ENCODE data around the gene DIDO1. TPM values are rescaled to one million over a fixed set of nuclear protein-coding genes. Genes with fewer than 3 reads are reported as not detected.
A peak's percentile ranks its signal among the peaks of the same experiment; 100 is the strongest.

The DIDO1 gene
- total RNA-seq, 1 donor from 2014 or later = 41.6 TPM

DNA sequence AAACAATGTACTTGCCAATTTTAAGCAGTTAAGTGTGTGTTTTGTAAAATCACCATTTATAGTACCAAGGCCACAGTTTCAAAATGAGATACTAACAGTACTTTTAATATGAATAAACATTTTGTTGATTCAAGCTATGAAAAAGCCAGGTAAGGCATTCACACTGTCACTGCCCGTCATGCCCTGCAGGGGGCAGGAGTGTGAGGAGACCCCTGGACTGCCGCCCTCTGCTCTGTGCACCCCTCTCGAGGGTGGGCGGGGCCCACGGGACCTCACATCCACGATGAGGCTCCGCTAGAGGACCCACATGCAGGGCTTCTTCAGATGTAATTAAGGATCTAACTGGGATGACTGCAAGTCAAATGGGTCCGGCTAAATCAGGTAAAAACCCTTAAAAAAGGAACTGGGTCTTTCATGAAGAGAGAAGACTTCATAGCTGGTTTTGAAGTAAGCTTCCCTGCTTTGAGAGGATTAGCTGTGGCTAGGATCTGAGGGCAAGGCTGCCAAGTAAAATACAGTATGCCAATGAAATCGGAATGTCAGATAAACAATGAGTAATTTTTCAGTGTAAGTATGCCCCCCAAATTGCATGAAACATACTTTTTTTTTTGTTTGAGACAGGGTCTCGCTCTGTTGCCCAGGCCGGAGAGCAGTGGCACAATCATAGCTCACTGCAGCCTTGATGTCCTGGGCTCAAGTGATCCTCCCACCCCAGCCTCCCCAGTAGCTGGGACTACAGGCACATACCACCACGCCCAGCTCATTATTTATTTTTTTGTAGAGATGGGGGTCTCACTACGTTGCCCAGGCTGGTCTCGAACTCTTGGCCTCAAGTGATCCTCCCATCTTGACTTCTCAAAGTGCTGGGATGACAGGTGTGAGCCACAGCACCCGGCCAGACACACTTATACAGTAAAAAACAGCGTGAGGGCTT, 18.7 kb downstream of the DIDO1 start:
- TF ChIP-seq CTCF (IDR thresholded peaks at IDR 0.05) = peak; percentile 72

GRCh38 chr20:62906647-62907375, 19.5 kb downstream of the DIDO1 start:
- H3K27ac Mint-ChIP-seq (ENCODE audit: unreplicated experiment) = no peak overlapping the region

More for the DNA sequence above, 18.7 kb downstream of the DIDO1 start:
- Mint-ChIP-seq H3K27ac (ENCODE audit: unreplicated experiment) (peak overlapping the region; percentile 63), H3K9me3 (ENCODE audit: low read depth) (no peaks in the 10 kb centered on the region), H3K4me1 (ENCODE audit: low read depth) (peaks cover 7% of the 10 kb centered on the region), H3K4me3 (ENCODE audit: unreplicated experiment) (no peak overlapping the region), H3K36me3 (ENCODE audit: low read depth) (peaks cover 50% of the 10 kb centered on the region), H3K27me3 (ENCODE audit: low read depth) (no peaks in the 10 kb centered on the region)
- DNase-seq (ENCODE audit: low spot score) = no peak

DNA sequence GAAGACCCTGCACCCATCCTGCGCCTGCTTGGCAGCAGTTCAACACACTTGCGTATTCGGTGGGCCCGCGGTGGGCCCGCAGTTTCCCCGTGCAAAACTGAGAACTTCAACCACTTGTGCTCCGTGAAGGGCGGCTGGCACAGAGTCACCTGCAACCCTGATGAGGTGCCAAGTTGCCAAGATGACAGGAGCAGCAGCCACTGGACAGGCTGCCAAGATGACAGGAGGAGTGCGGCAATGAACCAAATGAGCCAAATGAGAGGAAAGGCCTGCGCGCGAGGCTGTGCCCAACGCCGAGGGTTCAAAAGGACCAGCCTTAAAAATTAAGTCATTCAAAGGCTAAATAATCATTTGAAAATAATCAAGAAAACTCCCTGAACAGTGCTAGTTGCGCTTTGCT, 20.1 kb downstream of the DIDO1 start:
- no peak for TF ChIP-seq CTCF (IDR thresholded peaks at IDR 0.05)
- Mint-ChIP-seq H3K27me3 (ENCODE audit: low read depth) (no peaks in the 10 kb centered on the region), H3K36me3 (ENCODE audit: low read depth) (peaks cover 55% of the 10 kb centered on the region), H3K4me1 (ENCODE audit: low read depth) (peaks cover 7% of the 10 kb centered on the region), H3K27ac (ENCODE audit: unreplicated experiment) (no peak overlapping the region), H3K9me3 (ENCODE audit: low read depth) (no peaks in the 10 kb centered on the region), H3K4me3 (ENCODE audit: unreplicated experiment) (no peak overlapping the region)
- no peak for DNase-seq (ENCODE audit: low spot score)

More at GRCh38 chr20:62906647-62907375, 19.5 kb downstream of the DIDO1 start:
- no peak for TF ChIP-seq CTCF (IDR thresholded peaks at IDR 0.05)
- H3K4me1 Mint-ChIP-seq (ENCODE audit: low read depth) = peaks cover 7% of the 10 kb centered on the region
- H3K36me3 Mint-ChIP-seq (ENCODE audit: low read depth) = peaks cover 55% of the 10 kb centered on the region
- no peak for DNase-seq (ENCODE audit: low spot score)
- H3K9me3 Mint-ChIP-seq (ENCODE audit: low read depth) = no peaks in the 10 kb centered on the region
- no peak overlapping the region for H3K4me3 Mint-ChIP-seq (ENCODE audit: unreplicated experiment)
- no peaks in the 10 kb centered on the region for H3K27me3 Mint-ChIP-seq (ENCODE audit: low read depth)

DNA sequence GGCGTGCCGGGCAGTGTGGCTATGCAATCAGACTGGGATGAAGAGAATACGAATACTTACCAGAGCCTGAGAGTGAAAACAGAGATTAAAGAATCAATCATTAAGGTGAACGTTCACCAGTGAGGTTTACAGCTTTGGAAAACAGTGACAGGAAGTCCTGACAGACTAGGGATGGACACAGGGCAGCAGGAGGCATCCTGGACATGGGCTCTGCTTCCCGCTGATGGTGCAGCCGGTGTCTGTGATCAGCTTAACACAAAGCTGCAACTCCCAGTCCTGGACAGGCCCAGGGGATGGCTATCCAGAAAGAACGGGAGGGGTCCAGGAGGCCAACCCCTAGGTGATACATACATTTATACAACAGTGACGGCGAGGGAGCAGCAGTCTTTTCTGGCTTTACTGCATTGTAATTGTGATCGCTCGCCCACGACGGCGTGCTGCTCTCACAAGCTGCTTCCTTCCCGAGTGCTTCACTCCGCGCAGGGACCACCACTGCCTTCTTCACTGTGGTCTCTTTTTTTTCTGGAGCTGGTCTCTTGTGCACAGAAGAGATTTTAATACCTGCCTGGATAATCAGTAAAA, 20.7 kb downstream of the DIDO1 start:
- H3K27ac Mint-ChIP-seq (ENCODE audit: unreplicated experiment) = no peak overlapping the region
- DNase-seq (ENCODE audit: low spot score) = no peak
- TF ChIP-seq CTCF (IDR thresholded peaks at IDR 0.05) = no peak
- H3K4me3 Mint-ChIP-seq (ENCODE audit: unreplicated experiment) = no peak overlapping the region
- no peaks in the 10 kb centered on the region for H3K9me3 Mint-ChIP-seq (ENCODE audit: low read depth)
- H3K27me3 Mint-ChIP-seq (ENCODE audit: low read depth) = no peaks in the 10 kb centered on the region
- peaks cover 52% of the 10 kb centered on the region for H3K36me3 Mint-ChIP-seq (ENCODE audit: low read depth)
- peaks cover 7% of the 10 kb centered on the region for H3K4me1 Mint-ChIP-seq (ENCODE audit: low read depth)

Measured in chondrocyte (in vitro differentiated cells).